Endodermal cell (in vitro differentiated cells): ENCODE results near the gene PPM1L. TPM values are rescaled to one million over a fixed set of nuclear protein-coding genes. Genes with fewer than 3 reads are reported as not detected.

Experiments
- DNase-seq: peaks from one replicate; pipeline ENCODE4 v3.0.0-alpha.2; 2017
- H3K27ac ChIP-seq: 2 replicates; pipeline ENCODE4 v1.5.1; 2013; ENCODE audit warnings: mild to moderate bottlenecking, low read depth, low read length, moderate library complexity
- H3K27me3 ChIP-seq: 2 replicates; pipeline ENCODE4 v1.6.1; 2013; ENCODE audit warnings: mild to moderate bottlenecking, low read length, moderate library complexity; ENCODE audit not compliant: insufficient read depth, control insufficient read depth, poor library complexity, severe bottlenecking
- H3K36me3 ChIP-seq: 2 replicates; pipeline ENCODE4 v1.7.0; 2013; ENCODE audit warnings: mild to moderate bottlenecking, low read length, moderate library complexity; ENCODE audit not compliant: control insufficient read depth, insufficient read depth
- H3K4me1 ChIP-seq: one replicate; pipeline ENCODE4 v1.7.0; 2013; ENCODE audit warnings: low read length; ENCODE audit not compliant: control insufficient read depth, insufficient read depth
- H3K4me3 ChIP-seq: 2 replicates; pipeline ENCODE4 v1.5.1; 2013; ENCODE audit warnings: mild to moderate bottlenecking, low read length, moderate library complexity
- H3K9ac ChIP-seq: 2 replicates; pipeline ENCODE4 v1.6.1; 2013; ENCODE audit warnings: mild to moderate bottlenecking, low read length, moderate library complexity; ENCODE audit not compliant: poor library complexity, severe bottlenecking; ENCODE audit errors: extremely low read depth
- H3K9me3 ChIP-seq: 2 replicates; pipeline ENCODE4 v1.6.1; 2013; ENCODE audit warnings: mild to moderate bottlenecking, low read length, moderate library complexity; ENCODE audit not compliant: control insufficient read depth
- H3K27ac Mint-ChIP-seq: 2 replicates; pipeline ENCODE4 v1.8.0; 2020; ENCODE audit warnings: mixed read lengths
- H3K27me3 Mint-ChIP-seq: 2 replicates; pipeline ENCODE4 v1.8.0; 2021; ENCODE audit warnings: mild to moderate bottlenecking, mixed read lengths; ENCODE audit not compliant: insufficient read depth
- H3K36me3 Mint-ChIP-seq: 2 replicates; pipeline ENCODE4 v1.8.0; 2020; ENCODE audit warnings: low read depth, mixed read lengths
- H3K4me1 Mint-ChIP-seq: 2 replicates; pipeline ENCODE4 v1.8.0; 2020; ENCODE audit warnings: mixed read lengths
- H3K4me3 Mint-ChIP-seq: 2 replicates; pipeline ENCODE4 v1.8.0; 2020; ENCODE audit warnings: mild to moderate bottlenecking, moderate library complexity, mixed read lengths
- H3K9me3 Mint-ChIP-seq: 2 replicates; pipeline ENCODE4 v1.8.0; 2020; ENCODE audit warnings: mild to moderate bottlenecking, mixed read lengths
- WGBS, 2 experiments: methylation state at CpG; one replicate each; pipeline versions ENCODE4 v1.1.5 to v1.1.7; 2013; ENCODE audit warnings: missing lambda C conversion rate in 2 of 2, mixed read lengths in 1 of 2; ENCODE audit not compliant: insufficient coverage in 1 of 2, insufficient read length in 1 of 2; 5-methylcytosine and 5-hydroxymethylcytosine counted together
- total RNA-seq, 2 donors: library from RNA; stranded (reverse); fragmentation: NEBNext Ultra II Directional in 1 of 2; extraction: Animal tissue kit (Norgen Biotek cat#: 25700) in 1 of 2; gene quantifications; 2 replicates in 1 of 2; 3 replicates in 1 of 2; pipeline ENCODE4 v1.2.1, GENCODE V29; 2021
- TF ChIP-seq, protein P1 (sequence below): fragments of 200-600 bp; sonication (generic); conservative IDR thresholded peaks from 2 replicates; pipeline ENCODE4 v1.5.0; 2021; ENCODE audit warnings: antibody characterized with exemption, mild to moderate bottlenecking

PPM1L gene
- total RNA-seq, 2 donors from 2014 or later, result 1.6 to 3.3 TPM

GRCh38 chr3:161072751-161073150, 316.7 kb downstream of the PPM1L start:
- Histone ChIP-seq H3K4me3 (no peak overlapping the region), H3K27ac (no peak overlapping the region), H3K9me3 (no peaks in the 10 kb centered on the region), H3K36me3 (no peaks in the 10 kb centered on the region), H3K27me3 (no peaks in the 10 kb centered on the region), H3K9ac (no peak overlapping the region), H3K4me1 (no peaks in the 10 kb centered on the region)
- no peaks in the 10 kb centered on the region for H3K36me3 Mint-ChIP-seq
- TF ChIP-seq, protein P1, sequence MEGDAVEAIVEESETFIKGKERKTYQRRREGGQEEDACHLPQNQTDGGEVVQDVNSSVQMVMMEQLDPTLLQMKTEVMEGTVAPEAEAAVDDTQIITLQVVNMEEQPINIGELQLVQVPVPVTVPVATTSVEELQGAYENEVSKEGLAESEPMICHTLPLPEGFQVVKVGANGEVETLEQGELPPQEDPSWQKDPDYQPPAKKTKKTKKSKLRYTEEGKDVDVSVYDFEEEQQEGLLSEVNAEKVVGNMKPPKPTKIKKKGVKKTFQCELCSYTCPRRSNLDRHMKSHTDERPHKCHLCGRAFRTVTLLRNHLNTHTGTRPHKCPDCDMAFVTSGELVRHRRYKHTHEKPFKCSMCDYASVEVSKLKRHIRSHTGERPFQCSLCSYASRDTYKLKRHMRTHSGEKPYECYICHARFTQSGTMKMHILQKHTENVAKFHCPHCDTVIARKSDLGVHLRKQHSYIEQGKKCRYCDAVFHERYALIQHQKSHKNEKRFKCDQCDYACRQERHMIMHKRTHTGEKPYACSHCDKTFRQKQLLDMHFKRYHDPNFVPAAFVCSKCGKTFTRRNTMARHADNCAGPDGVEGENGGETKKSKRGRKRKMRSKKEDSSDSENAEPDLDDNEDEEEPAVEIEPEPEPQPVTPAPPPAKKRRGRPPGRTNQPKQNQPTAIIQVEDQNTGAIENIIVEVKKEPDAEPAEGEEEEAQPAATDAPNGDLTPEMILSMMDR, result no peak
- H3K27me3 Mint-ChIP-seq, result no peaks in the 10 kb centered on the region
- no peak for DNase-seq
- H3K4me1 Mint-ChIP-seq, result no peaks in the 10 kb centered on the region
- no peak overlapping the region for H3K27ac Mint-ChIP-seq
- H3K4me3 Mint-ChIP-seq, result no peak overlapping the region
- no peaks in the 10 kb centered on the region for H3K9me3 Mint-ChIP-seq

DNA sequence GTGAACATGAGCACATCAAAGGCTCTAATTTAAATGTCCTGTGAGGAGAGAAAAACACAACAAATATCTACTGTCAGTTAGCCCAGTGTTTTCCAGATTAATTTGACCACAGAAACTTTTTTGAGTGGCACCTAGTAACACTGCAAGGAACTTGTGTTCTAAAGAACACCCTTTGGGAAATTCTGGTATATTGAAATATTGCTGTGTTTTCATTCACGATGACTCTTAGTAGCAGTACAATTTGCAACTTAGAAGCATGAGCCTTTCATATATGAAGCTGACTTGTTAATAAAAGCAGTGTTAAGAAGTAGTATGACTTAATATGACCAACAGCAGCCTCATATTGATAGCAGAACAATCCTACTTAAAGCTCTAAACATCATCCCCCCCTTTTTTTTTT, 317.1 kb downstream of the PPM1L start:
- Histone ChIP-seq H3K36me3 (no peaks in the 10 kb centered on the region), H3K9ac (no peak overlapping the region), H3K27me3 (no peaks in the 10 kb centered on the region), H3K27ac (no peak overlapping the region), H3K9me3 (no peaks in the 10 kb centered on the region), H3K4me1 (no peaks in the 10 kb centered on the region), H3K4me3 (no peak overlapping the region)
- TF ChIP-seq, protein P1, result no peak
- H3K27ac Mint-ChIP-seq, result no peak overlapping the region
- H3K9me3 Mint-ChIP-seq, result no peaks in the 10 kb centered on the region
- H3K4me1 Mint-ChIP-seq, result no peaks in the 10 kb centered on the region
- H3K36me3 Mint-ChIP-seq, result no peaks in the 10 kb centered on the region
- no peak overlapping the region for H3K4me3 Mint-ChIP-seq
- no peaks in the 10 kb centered on the region for H3K27me3 Mint-ChIP-seq
- no peak for DNase-seq
- WGBS, 2 experiments, result 97 to 100% methylated on average over 1 of the region's 1 CpG

DNA sequence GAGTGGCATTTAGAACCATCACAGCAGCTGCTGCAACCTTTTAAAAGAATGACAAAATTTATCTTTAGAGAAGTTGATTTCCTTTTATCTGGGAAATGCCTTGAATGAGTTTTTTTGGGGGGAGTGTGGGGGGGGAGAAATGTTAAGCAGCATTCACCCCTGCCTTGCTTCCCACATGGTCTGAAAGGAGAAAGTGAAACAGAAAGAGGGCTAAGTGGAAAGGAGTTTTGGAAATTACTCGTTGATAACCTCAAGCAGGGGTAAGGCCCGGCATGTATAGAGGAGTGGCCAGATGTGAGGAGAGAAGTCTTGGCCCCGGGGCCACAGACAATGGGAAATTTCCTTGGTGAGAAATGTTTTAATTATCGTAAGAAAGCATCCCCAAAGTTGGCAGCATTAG, 325.6 kb downstream of the PPM1L start:
- Mint-ChIP-seq H3K9me3 (no peaks in the 10 kb centered on the region), H3K4me3 (no peak overlapping the region)

More for the DNA sequence above, 325.6 kb downstream of the PPM1L start:
- Mint-ChIP-seq H3K4me1 (no peaks in the 10 kb centered on the region), H3K27me3 (no peaks in the 10 kb centered on the region), H3K36me3 (peaks cover 13% of the 10 kb centered on the region), H3K27ac (peak overlapping the region; percentile 17)
- Histone ChIP-seq H3K4me1 (no peaks in the 10 kb centered on the region), H3K27me3 (no peaks in the 10 kb centered on the region), H3K4me3 (no peak overlapping the region), H3K27ac (no peak overlapping the region), H3K36me3 (peaks cover 9% of the 10 kb centered on the region), H3K9me3 (no peaks in the 10 kb centered on the region), H3K9ac (no peak overlapping the region)
- TF ChIP-seq, protein P1, result no peak
- no peak for DNase-seq
- WGBS, 2 experiments, result 90 to 92% methylated on average over 4 of the region's 4 CpGs
